Fibroblast of lung (primary cell): ENCODE measurements around the gene ZDHHC13.

Source experiments
- CTCF ChIP-seq, 2 donors: IDR thresholded peaks in 1 of 2; conservative IDR thresholded peaks in 1 of 2; 1 replicate in 1 of 2; 2 replicates in 1 of 2; pipeline ENCODE4 v1.5.1; 2011 to 2012; ENCODE audit warnings: low read length in 2 of 2, control low read depth in 1 of 2, inconsistent platforms in 1 of 2, low read depth in 1 of 2, mild to moderate bottlenecking in 1 of 2
- EZH2 ChIP-seq: IDR thresholded peaks from 2 replicates; pipeline ENCODE4 v1.5.1; 2012; ENCODE audit warnings: low read length, control low read depth, mild to moderate bottlenecking; ENCODE audit errors: missing control alignments

- no peak for TF ChIP-seq CTCF (conservative IDR thresholded peaks at IDR 0.05 in 1 of 2, IDR thresholded peaks at IDR 0.05 in 1 of 2; ENCODE audit: low read depth in 1 of 2, low read length in 2 of 2)
- TF ChIP-seq EZH2, result no peak
These were observed 24.6 kb upstream of the ZDHHC13 start for GRCh38 chr11:19092342-19092741.
